GM19239 (cell line): ENCODE measurements around the gene GGTLC2.

Source experiments
- DNase-seq: peaks from one replicate; pipeline ENCODE4 v3.0.0; 2011; ENCODE audit warnings: low spot score; ENCODE audit not compliant: insufficient read length
- FAIRE-seq: peaks from 2 replicates; lab custom pipeline; 2011; peaks lifted over from hg19 to GRCh38; lab: Jason Lieb, UNC

GGTLC2 gene

DNA sequence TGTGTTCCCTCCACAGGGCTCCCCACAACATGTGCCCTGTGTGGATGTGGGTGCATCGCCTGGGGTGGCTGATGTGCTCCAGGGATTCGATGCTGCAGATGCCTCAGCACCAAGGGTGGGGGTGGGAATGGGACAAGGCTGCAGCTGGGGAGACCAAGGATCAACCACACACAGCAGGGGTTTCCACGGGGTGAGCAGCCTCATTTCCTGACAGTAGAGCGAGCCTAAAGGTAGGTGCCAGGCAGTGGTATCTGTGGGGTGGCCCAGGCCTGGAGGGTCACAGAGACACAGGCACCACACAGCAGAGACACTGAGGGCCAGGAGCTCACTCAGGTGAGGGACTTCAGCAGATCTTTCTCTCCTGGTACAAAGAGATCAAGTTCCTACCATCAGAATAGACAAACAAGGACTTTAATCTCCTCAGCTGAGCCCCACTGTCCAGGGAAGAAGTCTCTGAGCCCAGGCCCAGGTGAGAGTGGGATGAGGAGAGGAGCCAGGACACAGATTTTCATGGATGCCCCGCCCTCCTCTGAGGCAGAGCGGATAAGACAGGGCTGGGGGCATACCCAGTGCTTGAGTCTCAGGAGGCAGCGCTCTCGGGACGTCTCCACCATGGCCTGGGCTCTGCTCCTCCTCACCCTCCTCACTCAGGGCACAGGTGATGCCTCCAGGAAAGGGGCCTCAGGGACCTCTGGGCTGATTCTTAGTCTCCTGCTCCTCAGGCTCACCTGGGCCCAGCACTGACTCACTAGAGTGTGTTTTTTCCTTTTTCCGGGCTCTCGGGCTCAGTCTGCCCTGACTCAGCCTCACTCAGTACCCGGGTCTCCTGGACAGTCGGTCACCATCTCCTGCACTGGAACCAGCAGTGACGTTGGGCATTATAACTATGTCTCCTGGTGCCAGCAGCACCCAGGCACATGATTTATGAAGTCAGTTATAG is 19.7 kb downstream of the GGTLC2 start:
- FAIRE-seq (no peak), DNase-seq (no peak)

- FAIRE-seq (peak; percentile 83), DNase-seq (no peak)
Measured at GRCh38 chr22:22666307-22667091, 22.1 kb downstream of the GGTLC2 start.

DNA sequence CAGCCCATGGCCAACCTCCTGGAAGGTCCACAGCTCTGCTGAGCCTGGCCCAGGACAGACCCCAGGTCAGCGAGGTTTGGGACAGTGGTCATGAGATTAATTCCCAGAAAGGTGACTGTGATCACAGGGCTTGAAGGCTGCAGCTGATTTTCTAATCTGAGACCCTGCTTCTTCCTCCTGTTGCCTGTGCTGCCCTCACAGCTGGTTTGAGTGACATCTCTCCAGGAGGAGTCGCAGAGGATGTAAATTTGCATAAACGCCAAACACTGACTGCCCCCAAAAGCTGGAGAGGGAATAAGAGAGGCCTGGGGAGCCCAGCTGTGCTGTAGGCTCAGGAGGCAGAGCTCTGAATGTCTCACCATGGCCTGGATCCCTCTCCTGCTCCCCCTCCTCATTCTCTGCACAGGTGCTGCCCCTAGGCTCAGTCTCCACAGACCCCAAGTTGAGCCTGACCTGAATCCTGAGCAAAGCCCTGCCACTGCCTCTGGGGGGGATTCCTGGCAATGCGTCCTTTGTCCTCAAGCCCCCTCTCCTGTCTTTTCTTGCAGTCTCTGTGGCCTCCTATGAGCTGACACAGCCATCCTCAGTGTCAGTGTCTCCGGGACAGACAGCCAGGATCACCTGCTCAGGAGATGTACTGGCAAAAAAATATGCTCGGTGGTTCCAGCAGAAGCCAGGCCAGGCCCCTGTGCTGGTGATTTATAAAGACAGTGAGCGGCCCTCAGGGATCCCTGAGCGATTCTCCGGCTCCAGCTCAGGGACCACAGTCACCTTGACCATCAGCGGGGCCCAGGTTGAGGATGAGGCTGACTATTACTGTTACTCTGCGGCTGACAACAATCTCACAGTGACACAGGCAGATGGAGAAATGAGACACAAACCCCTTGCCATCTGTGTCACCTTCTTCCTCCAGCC is 23.8 kb downstream of the GGTLC2 start:
- DNase-seq (no peak), FAIRE-seq (peak; percentile 87)

DNA sequence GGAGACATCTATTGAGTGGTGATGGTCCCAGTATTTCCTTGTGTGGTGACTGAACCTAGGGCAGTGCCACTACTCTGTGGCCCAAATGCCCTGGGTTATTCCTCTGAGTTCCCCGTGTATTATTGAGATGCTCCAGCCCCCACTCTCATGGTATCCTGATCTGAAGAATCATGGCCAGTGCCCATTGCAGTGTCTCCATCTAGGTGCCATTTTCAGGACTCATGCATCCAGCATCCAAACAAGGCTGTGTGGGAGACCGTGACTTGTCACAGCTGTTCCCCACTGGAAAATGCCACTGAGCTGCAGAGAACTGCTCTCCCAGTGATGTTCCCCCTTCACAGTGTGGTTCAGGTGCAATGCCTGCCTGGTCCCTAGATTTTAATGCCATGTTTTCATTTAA is 24.7 kb downstream of the GGTLC2 start:
- FAIRE-seq = no peak
- DNase-seq = no peak

DNA sequence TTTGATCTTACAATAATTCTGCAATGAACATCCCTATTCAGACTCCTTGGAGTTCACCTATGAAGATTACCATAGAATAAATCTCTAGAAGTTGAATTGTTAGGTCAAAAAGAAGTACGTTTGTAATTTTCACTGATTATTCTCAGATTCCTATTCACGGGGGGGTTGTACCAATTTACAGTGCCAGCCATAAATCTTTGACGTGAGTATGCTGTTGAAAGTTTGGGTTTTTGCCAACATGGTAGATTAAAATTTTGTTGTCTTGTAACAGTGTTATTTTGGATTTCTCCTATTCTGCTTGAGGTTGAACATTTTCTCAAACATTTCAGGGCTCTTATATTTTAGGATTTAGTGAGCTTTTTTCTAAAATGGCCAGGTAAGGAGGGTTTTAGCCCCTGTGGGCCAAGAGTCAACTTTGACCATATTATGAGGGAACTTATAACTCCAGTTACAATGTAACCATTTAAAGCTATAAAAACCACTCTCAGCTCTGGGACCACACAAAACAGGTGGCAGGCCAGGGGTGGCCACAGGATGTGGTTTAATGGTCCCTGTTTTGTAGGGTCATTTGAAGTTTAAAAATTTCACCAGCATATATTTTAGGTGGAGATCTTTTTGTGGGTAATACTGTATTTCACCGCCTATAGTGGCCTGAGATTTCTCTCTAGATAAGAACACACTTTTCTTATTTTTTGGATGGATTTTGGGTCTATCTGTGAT is 25.8 kb downstream of the GGTLC2 start:
- DNase-seq (no peak), FAIRE-seq (peak; percentile 85)

DNA sequence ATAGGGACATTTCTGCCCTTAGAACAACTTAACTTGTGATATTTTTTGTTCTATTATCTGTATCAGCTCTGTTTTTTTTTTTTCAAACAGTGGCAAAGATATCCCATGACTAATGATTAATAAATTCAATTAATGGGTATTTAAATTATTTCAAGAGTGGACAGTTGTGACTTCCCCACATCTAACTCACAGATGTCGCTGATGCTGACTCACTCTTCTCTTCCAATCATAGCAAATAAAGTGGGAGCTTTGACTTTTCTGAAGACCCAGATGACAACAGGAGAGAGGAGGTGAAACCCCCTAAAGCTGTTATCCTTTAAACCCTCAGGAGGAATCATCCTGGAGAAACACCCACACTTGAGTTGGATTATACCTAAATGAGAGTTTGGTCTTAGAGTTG is 27.1 kb downstream of the GGTLC2 start:
- no peak for FAIRE-seq
- no peak for DNase-seq

GRCh38 chr22:22673099-22673498 is 28.7 kb downstream of the GGTLC2 start:
- FAIRE-seq (no peak), DNase-seq (no peak)

GRCh38 chr22:22673628-22674027 is 29.2 kb downstream of the GGTLC2 start:
- FAIRE-seq = no peak
- DNase-seq = no peak

DNA sequence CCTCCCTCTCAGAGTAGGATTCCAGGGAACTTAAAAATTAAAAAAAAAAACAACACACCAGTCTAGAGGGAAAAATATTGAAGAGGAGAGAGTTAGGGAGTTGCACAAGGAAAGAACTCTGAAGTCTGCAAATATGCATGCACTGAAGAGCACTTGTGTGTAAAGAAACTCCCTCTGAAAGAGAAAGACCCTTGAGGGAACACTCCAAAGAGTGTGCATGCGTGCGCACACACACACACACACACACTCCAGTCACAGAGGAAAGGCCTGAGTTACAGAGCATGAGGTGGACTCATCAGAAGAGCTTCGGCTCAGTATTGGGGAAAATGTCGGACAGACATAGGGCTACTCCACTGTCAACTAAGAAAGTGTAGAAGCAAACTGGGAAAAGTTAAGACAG is 30.1 kb downstream of the GGTLC2 start:
- FAIRE-seq (no peak), DNase-seq (no peak)

DNA sequence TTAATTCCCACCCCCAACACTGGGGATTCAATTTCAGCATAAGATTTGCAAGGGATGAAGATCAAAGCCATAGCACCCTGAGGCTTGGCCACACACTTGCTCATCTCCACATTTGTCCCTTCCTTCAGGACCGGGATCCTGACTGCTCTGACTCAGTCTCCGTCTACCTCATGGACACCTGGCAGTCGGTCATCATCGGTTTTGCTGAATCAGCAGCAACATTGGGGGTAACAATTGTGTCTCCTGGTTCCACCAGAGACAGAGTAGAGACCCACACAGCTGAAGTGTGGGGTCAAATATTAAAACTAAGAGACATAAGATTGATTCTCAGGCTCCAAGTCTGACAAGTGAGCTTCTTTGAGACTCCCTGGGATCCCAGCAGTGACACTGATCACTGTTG is 34.6 kb downstream of the GGTLC2 start:
- no peak for DNase-seq
- FAIRE-seq = no peak

DNA sequence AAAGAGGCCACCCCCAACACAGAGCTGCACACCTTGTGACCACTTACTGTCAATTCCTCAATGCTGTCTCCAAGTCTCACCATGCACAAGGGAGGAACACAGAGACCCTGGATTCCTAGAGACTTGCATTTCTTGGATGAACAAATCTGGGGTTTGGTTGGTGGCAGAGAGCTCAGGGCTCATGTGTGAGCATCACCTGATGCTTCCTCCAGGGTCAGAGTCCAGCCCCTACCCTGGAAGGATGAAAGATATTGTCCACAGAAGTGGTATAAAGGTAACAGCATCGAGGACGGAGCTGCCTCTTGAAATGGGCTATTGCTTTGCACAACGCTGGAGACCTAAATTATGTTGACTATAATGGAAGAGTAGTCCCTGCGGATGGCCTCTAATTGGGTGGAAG is 36.0 kb downstream of the GGTLC2 start:
- no peak for FAIRE-seq
- DNase-seq = no peak

GRCh38 chr22:22681221-22681739 is 36.9 kb downstream of the GGTLC2 start:
- no peak for FAIRE-seq
- DNase-seq = no peak

GRCh38 chr22:22682196-22682595 is 37.8 kb downstream of the GGTLC2 start:
- FAIRE-seq = no peak
- DNase-seq = no peak

- DNase-seq (no peak), FAIRE-seq (no peak)
Measured at GRCh38 chr22:22682807-22683667, 38.6 kb downstream of the GGTLC2 start.

- DNase-seq (no peak), FAIRE-seq (no peak)
Measured at GRCh38 chr22:22683668-22684361, 39.4 kb downstream of the GGTLC2 start.

DNA sequence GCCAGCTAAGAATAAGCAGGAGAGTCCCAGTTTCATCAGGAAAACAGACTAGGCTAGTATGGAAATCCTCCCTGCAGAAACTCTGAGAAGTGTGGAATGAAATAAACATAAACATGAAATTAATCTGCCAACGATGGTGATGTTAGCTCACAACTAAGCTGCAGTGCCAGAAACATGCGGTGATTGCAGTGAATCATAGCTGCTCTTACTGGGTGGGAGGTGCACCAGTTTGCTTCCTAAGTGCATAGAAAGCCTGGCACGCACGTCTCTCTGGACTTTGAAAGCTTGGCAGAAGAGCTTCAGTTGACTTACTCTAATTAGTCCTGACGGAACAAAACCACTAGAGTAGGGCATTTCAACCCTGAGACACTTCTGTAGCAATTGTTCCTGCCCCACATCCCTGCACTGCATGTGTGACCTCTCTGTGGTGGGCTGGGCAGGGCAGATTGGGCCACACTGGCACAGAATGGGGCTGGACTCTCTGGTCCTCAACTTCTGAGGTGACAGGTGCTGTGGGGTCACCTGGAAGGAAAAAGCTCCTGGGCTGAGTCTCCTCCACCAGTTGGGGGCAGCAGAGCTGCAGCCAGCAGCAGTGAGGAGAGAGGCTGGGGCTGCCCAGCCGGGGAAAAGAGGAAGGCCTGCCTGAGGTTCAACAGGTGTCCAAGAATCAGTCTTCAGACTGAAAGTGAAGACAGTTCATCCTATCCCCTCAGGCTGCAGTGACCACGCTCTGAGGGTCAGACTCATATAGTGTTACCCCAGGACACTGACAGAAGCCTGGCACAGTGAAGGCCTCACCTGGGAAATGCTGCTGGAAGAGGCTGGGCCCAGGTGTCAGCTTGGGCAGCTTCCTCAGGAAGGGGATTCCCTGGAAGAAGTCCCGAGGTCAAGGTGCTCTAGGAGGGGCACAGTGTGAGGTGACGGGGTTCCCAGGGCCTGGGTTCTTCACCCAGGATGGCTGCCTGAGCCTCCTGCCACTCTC is 40.5 kb downstream of the GGTLC2 start:
- peak; percentile 67 for FAIRE-seq

GRCh38 chr22:22685586-22685985 is 41.2 kb downstream of the GGTLC2 start:
- DNase-seq (no peak), FAIRE-seq (no peak)

More for the DNA sequence above, 40.5 kb downstream of the GGTLC2 start:
- DNase-seq = no peak
